Right lobe of liver (tissue), 4 donors: ENCODE data around the gene DNASE1.

Experiments
- POLR2A ChIP-seq: fragments of 450-650 bp; IDR thresholded peaks from one replicate; pipeline ENCODE4 v1.6.1; 2017; ENCODE audit warnings: antibody characterized with exemption, mild to moderate bottlenecking
- TF ChIP-seq, protein P1 (sequence below), 4 donors: fragments of 200-600 bp in 3 of 4; fragments of 450-650 bp in 1 of 4; IDR thresholded peaks; one replicate each; pipeline versions ENCODE4 v1.5.1 to v1.8.0; 2016 to 2022; ENCODE audit warnings: antibody characterized with exemption in 4 of 4, mild to moderate bottlenecking in 2 of 4
- donor health status: DM: no; HTN: no; CAD: no.
- donor health status: DM: no; HTN: no; CAD: no.
- donor health status: DM: no; HTN: yes; CAD: no.

DNA sequence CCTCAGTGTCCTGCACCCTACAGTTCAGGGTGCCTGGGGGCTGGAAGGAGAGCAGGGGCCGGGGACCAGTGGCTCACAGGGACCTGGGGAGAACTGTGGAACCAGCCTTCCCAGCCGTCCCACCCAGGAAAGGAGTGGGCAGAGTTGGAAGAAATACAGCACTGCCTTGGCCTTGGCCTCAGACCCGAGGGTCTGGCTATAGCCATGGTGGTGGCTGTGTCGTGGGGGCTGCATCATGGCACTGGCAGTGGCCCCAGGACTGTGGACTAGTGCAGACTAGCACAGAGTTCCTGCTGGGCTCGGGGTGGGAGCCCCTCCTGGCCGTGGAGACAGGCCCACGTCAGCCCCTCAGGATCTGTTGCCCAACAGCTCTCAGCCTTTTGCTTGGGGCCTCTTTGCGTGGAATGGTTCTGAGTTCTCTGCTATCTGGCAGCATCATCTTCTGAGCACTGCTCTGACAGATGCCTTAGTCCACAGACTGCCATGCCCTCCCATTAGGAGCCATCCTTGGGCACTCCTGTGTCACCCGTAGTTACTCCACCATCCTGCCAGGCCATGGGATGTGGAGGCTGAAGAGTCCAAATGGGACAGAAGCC lies 12.6 kb upstream of the DNASE1 start:
- TF ChIP-seq, protein P1, sequence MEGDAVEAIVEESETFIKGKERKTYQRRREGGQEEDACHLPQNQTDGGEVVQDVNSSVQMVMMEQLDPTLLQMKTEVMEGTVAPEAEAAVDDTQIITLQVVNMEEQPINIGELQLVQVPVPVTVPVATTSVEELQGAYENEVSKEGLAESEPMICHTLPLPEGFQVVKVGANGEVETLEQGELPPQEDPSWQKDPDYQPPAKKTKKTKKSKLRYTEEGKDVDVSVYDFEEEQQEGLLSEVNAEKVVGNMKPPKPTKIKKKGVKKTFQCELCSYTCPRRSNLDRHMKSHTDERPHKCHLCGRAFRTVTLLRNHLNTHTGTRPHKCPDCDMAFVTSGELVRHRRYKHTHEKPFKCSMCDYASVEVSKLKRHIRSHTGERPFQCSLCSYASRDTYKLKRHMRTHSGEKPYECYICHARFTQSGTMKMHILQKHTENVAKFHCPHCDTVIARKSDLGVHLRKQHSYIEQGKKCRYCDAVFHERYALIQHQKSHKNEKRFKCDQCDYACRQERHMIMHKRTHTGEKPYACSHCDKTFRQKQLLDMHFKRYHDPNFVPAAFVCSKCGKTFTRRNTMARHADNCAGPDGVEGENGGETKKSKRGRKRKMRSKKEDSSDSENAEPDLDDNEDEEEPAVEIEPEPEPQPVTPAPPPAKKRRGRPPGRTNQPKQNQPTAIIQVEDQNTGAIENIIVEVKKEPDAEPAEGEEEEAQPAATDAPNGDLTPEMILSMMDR (IDR thresholded peaks at IDR 0.05), result no peak
- TF ChIP-seq POLR2A, result no peak
